ENCODE data around the gene SIAE.
A peak's percentile ranks its signal among the peaks of the same experiment; 100 is the strongest.

DNA sequence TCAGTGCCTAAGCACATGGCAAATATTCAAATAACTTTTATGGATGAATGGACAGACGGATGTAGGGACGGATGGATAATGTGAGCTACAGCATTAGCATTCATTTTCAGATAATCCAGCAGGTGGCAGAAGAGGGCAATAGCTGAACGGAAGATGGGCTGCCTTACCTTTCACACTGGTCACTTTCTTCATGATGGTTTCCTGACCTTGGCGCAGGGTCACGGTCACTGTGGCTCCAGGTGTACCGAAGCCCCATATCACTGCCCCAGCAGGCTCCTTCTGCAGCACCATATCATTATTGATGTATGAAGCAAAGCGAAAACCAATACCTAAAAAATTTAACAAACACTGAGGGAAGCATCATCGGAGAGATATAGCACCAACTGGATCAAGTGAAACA, 4.3 kb downstream of the SIAE start:
- no peak for TF ChIP-seq EP300 (IDR thresholded peaks at IDR 0.05)
- TF ChIP-seq CTCF (IDR thresholded peaks at IDR 0.05): peak; percentile 68 to 82 (median 76)

All from gastroesophageal sphincter (tissue), 3 donors.